ENCODE results near the gene ITPRIP.

- TF ChIP-seq, protein P1, sequence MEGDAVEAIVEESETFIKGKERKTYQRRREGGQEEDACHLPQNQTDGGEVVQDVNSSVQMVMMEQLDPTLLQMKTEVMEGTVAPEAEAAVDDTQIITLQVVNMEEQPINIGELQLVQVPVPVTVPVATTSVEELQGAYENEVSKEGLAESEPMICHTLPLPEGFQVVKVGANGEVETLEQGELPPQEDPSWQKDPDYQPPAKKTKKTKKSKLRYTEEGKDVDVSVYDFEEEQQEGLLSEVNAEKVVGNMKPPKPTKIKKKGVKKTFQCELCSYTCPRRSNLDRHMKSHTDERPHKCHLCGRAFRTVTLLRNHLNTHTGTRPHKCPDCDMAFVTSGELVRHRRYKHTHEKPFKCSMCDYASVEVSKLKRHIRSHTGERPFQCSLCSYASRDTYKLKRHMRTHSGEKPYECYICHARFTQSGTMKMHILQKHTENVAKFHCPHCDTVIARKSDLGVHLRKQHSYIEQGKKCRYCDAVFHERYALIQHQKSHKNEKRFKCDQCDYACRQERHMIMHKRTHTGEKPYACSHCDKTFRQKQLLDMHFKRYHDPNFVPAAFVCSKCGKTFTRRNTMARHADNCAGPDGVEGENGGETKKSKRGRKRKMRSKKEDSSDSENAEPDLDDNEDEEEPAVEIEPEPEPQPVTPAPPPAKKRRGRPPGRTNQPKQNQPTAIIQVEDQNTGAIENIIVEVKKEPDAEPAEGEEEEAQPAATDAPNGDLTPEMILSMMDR (IDR thresholded peaks at IDR 0.05): no peak
- TF ChIP-seq POLR2A (IDR thresholded peaks at IDR 0.05): no peak
Measured at GRCh38 chr10:104345515-104345914, 7.2 kb upstream of the ITPRIP start.
